ENCODE measurements around the gene SH3TC2.

SH3TC2 gene

DNA sequence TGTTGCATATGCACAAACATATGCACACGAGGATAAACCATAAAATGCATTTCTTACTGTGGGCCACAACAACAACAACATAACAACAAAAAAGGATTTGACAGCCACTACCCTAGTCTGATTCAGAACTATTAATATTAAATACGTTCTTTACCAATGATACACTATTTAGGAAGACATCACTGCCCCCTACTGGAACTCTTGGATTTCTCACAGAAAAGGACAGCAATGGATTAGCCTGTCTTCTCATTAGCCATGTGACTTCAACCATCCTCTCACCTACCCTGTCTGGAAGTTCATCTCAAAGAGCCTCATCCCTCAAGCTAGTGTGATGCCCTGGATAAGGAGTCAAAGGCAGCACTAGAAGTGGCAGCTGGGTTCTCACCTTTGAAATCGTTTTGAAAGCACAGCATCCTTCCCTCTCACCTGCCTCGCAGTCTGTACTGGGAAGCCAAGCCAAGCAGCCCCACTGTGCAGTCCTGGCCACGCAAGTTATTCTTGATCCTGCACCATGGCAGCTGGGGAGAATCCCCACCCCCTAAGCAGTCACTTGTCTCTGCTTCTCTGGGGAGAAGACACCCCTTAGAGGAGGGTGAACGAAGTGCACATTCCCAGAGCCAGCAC, 64.6 kb downstream of the SH3TC2 start:
- no peak for DNase-seq (ENCODE audit: low read depth)

DNA sequence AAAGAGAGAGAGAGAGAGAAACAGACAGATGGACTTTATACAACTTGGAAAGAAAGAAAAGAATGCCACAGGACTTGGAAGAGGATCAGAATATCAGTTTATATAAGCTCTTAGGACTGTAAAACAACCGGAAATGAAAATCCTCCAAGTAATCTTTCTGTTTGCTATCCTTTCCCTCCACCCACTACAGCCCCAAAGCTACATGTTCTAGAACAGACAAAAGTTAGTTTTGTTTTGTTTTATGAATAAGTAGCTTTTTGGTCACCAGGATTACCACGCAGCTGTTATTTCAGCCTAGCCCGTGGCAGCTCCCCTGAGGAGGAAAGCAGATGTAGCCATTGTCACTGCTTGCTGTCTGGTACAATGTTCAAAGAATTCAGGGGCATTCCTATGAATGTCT, 66.6 kb downstream of the SH3TC2 start:
- no peak for DNase-seq (ENCODE audit: low read depth)

DNA sequence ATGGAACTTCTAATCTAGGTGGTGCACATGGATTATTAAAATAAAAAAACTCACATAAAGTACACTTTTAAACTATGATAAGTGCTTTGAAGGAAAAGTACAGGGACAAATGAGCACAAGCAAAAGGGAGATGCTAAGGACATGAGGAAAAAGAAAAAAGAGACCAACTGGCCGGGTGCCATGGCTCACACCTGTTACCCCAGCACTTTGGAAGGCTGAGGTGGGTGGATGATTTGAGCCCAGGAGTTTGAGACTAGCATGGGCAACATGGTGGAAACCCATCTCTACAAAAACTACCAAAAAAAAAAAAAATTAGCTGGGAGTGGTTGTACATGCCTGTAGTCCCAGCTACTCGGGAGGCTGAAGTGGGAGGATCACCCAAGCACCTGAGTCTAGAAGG, 67.1 kb downstream of the SH3TC2 start:
- no peak for DNase-seq (ENCODE audit: low read depth)

DNA sequence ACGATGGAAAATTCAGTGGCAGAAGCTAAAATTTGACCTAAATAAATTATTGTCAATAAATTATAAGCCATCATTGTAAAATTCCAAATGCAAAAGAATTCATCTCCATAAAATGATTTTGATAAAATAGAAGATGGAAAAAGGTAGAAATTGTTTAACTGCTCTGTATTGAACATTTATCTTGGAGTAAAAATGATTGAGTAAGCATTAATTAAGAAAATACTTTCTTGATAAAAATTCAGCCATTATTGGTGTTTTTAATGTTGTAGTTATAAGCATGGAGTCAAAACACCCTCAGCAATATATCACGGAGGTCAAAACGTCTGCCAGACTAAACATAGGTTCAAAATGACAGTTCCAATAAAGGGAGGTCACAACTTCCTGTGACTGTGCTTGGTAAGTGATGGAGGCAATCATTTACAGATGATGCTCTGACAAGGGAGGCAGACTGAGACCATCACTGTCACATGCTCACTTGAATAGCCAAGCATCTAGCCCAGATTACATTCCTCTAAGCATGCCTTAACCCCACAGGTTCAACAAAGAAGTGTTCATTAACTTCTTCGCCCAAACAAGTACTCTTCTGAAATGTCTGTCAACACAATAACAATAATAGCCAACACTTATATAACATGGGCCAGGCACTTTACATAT, 69.5 kb downstream of the SH3TC2 start:
- DNase-seq (ENCODE audit: low read depth): no peak

DNA sequence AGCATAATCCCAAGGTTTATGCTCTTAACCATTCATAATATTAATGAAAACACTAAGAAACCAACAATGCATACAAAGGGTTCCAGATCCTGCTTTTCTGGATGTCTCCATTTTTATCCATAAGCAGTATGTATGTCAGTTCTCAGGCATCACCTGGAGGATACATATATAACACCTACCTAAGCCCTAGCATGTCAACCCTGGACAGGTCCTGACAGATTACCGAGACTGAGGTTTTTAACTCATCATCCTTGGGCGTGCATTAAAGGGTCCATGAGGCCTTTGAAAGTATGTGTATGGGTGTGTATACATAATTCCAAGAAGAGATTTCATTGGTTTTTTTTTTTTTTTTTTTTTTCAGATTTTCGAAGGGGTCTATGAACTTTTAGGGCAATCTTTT, 70.6 kb downstream of the SH3TC2 start:
- DNase-seq (ENCODE audit: low read depth): no peak

DNA sequence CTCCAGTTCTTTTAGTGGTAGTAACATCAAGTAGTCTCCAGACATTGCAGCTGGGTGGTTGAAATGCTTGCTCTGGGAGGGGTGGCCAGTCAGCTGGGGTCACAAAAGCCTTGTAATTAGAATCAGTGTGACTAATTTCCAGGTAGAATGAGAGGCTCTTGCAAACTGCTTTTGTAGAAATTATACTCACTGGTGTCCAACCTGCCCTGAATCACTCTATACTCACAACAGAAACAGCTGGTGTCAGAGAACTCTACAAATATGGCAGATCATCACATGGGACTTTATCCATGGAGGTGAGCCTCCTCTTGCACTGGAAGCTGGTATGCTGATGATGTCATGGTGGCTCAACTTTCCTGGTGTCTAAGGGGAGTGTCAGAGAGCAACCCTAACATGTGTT, 71.3 kb downstream of the SH3TC2 start:
- DNase-seq (ENCODE audit: low read depth): no peak

DNA sequence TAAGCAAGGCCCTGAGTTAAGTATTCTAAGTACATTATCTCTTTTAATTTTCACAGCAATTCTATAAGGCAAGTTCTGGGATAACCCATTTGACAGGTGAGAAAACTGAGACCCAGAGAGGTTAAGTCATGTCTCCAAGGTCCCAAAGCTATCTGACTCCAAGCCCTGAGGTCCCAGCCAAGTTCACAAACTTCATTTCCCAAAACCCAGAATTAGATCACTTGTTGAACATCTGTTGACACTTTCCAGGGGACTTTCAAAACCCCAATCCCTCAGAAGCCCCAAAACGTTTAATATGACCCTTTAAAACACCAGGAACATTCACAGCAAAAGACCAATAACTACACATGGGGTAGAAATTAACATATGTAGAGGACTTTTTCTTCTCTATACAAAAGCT, 72.0 kb downstream of the SH3TC2 start:
- no peak for DNase-seq (ENCODE audit: low read depth)

DNA sequence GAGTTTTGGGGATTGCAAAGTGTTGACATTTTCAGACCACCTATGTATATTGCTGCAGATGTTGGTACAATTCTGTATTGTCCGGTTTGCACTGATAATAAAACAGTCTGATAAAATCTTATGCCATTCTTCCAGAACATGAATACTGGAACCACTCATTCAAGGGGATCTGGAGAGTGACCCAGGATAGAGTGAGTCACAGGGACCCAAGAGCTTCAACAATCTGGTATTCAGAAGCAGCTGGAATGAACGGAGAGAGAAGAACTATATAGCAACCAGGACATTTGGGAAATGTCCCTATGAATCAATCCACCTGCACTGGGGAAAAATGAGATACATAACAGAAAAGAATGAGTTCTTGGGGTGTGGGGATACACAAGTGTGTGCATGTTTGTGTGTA, 73.3 kb downstream of the SH3TC2 start:
- DNase-seq (ENCODE audit: low read depth): no peak

DNA sequence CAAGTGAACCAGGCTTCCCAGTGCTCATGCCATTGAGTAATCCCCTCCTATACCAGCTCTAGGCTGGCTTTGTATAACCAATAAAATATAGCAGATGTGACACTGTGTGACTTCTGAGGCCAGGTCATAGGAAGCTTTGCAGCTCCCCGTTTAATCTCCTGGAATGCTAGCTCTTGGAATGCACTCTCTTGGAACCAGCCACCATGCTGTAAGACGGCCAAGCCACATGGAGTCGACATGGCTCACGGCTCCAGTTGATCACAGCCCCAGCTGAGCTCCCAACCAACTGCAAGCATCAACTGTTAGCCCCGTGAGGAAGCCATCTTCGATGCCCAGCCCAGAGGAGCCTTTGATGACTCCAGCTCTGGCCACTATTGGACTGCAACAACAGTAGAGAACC, 74.5 kb downstream of the SH3TC2 start:
- DNase-seq (ENCODE audit: low read depth): no peak

DNA sequence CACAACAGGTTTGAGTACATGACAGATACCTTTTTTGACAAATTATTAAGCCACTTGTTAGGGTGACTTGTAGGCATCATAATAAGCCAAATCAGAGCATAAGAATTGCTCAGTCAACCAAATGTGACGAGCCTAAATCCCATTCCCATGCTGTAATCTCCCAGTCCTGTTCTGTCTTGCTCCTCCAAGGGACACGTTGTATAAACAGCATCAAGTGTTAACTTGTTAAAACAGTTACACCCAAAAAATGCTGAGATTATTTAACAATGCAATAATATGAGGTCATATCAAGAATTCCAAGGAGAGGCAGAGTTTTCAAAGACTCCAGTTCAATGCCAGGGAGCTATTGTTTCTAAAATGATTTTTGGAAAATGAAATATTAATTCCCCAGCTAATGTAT, 76.2 kb downstream of the SH3TC2 start:
- no peak for DNase-seq (ENCODE audit: low read depth)

DNA sequence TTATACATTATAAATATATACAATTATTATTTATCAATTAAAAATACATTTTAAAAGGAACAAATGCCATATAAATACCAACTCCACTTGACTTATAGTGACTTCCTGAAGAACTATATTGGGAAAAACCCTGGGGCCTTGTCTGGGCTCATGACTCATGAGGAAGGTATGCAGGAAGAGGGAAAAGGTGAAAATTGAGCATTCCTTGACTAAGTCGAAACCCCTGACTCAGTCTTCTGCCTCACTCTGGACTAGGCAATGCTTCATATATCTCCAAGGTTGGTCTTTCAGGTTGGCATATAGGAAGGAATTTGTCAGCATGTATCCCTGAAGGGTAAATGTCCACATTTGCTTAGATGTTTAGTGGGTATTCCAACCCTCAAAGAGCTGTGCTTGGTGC, 78.5 kb downstream of the SH3TC2 start:
- no peak for DNase-seq (ENCODE audit: low read depth)

DNA sequence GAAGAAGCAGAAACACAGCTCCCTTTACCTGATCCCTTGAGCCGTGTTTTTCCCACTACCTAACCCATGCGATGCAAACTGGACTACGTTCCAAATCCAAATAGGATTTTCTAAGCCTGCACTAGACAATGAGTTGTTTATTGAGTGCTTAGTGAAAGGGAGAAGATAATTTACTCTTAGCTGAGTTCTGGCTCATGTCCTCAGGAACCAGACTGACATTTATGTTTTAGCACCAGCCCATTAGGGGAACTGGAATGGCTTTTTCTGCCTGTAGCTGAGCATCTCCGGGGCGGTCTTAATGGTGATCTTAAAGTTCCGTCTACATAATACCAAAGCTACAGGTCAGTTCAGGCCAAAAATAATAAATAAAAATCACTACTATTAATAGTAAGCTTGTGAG, 81.5 kb downstream of the SH3TC2 start:
- DNase-seq (ENCODE audit: low read depth): no peak

DNA sequence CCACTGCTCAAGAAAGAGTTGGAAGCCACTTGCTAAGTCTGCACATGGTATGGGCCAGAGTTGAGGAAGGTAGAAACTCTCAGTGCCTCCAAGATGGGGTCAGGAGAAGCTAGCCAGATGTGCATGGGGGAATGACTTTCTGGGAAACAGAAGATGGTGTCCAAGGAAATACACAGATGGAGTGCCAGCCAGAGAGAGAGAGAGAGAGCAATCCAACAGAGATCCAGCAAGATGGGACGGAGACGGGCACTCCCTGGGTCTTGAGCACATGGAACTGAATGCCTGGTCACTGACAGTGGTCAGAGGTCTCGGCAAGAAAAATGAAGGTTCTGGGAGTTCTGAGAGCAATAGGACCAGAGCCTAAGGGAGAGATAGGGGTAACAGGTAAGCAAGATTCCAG, 82.1 kb downstream of the SH3TC2 start:
- DNase-seq (ENCODE audit: low read depth): no peak

DNA sequence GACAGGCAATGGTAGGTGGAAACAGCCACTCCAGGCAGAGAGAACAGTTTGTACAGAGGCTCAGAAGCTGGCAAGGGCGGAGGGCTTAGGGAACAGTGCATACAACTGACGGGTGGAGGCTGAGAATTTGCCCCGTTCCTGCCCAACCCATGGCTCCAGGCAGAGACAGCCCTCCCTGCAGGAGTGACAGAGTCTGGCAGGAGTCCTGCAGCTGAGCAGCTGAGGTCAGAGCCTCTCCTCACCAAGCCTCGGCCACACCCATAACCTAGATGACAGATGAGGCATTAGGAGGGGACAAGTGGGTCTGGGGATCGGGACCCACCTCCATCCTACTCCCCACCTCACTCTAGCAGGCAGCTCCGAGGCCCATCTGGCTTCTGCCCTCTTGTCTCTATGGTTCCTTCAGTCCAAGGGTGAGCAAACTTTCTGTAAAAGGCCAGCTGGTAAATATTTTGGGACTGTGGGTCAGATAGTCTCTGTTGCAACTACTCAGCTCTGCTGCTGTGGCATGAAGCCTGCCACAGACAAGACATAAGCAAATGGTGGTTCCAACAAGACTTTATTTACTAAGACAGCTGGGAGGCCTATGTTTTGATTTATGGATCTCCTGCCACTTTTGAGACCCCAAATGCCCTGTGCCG, 83.7 kb downstream of the SH3TC2 start:
- DNase-seq (ENCODE audit: low read depth): no peak

DNA sequence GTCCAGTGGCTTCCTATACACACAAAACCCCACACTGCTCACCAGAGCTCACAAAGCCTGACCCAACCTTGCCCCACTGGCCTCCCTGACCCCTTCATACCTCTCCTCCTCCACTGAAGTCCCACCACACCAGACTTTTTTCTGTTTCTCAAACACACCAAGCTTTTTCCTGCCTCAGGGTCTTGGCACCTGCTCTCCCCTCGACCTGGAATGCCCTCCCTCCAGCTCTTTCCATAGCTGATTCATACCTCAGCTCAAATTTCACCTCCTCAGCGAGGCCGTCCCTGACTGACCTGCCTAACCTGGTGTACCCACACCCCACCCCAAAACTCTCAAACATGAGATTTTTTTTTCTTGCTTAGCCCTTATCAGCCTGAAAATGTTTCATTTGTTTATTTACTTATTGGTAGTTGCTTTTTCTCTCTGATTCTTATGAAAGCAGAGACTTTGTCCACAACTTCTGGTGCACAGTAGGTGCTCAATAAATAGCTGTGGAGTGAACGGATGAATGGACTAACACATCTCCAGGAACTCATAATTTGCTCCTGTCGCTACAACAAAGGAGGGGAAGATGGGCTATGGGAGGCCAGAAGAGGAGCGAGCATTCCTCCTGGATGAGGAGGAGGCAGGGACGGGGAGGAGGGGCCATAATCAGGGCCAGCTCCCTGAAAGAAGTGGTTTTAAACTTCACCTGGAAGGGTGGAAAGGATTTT, 84.3 kb downstream of the SH3TC2 start:
- no peak for DNase-seq (ENCODE audit: low read depth)

DNA sequence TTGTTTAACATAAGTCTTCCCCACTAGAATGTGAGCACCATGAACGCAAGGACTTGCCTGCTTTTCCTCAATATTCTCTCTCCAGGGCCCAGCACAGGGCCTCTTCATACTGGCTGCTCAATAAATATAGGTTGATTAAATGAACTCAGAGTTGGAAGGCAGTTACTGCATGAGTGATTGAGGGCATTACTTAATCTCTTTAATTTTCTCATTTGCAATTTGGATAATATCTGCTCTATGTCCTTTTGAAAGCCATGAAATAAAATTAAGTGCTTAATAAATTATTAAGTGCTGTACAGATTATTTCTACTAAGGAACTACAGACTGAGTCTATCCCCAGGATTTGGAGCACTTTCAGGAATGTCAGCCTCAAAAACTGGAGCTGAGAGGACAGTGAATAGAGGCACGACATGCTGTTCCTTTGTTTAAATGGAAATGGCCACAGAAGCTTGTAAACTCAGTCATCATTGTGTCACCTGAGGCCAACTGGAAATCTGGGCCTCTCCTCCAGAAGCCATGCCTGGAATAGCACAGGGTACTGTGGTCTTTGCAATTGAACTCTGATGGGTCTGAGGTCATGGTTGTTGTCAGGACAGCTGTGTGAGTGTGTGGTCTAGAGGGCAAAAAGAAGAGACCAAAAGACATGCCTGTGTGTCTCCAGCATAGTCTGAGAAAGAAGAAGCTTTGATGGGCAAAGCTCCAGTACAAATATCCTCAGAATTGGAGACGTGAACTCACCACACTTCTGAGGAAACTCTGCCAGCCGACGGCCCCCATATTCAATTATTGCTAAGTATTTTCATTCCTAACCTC, 86.1 kb downstream of the SH3TC2 start:
- DNase-seq (ENCODE audit: low read depth): no peak

DNA sequence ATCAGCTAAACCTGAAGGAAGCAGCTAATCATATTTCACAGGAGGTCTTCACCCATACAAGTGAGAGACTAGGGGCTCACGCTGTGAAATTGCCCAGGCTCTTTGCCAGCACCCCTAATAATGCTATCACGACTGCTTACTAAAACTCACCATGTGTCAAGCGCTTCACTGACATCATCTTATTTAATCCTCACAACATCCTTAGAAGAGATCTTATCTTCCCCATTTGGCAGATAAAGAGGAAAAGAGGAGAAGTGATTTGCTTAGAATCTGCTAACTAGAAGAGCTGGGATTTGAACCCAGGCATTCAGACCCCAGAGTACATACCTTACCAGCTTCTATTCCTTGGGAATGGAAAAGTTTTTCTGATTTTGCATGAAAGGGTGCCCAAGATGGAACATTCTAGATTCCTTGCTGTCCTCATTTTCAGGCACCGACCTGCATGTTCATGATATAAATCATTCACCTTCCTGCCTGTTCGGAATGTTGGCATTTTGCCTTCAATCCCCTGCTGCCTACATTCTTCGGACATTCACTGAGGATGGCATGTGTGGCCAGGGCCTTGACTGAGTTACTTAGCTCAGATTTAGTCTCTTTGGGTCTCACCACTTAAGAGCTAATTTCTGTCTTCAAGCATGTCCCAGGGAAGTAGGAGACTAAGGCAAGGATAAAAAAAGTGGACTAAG, 88.1 kb downstream of the SH3TC2 start:
- DNase-seq (ENCODE audit: low read depth): no peak

DNA sequence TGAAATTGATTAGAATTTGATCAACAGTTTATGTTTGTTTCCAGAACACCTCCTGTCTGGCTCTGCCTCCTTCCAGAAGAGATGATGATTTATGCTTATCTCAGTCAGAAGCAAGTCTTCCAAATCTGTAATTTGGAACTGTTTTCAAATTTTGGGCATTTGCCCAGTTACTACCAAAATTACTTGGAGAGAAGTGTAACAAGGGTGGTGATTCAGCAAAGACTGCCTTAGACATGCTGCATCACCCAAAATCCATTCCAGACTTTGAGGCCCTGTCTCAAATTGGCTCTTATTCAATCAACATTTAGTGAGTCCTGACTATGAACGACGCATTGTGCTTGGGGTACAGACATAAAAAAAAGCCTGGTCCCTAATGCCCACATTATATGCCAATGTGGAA, 89.4 kb downstream of the SH3TC2 start:
- no peak for DNase-seq (ENCODE audit: low read depth)

DNA sequence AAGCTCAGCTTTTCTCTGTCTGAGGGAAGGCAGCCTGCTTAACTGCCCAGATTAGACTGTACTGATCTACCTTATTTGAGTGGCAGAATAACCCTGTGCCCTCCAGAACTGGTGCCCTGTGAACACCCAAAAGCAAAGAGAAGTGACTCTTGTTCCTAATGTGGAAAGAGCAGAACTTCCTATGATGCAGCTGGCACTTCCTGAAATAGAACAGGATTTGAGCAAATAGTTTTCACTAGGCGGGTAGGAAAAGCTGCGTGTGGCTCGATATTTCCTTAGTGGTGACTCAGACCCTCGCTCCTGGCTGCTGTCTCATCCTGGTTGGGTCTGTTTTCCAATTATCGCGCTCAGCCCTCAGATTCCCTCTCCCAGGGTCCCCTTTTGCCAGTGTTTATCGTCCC, 89.9 kb downstream of the SH3TC2 start:
- DNase-seq (ENCODE audit: low read depth): no peak

DNA sequence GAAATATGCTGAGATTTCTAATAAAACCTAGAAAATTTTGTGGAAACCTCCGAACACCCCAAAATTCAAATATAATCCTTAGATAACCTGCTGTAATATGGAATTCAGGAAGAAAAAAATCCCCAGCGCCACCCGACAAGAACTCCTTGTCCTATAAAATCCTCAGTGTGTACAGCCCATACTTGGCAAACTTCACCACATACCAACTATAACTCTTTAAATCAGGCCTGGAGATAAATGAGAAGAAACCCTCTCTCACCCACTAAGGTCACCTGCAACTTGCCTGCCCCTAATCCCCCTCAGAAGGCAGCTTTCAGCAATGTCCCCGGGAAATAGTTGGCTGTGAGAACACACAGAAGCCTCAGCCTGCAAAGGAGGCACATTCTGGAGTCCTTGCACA, 90.5 kb downstream of the SH3TC2 start:
- DNase-seq (ENCODE audit: low read depth): no peak

DNA sequence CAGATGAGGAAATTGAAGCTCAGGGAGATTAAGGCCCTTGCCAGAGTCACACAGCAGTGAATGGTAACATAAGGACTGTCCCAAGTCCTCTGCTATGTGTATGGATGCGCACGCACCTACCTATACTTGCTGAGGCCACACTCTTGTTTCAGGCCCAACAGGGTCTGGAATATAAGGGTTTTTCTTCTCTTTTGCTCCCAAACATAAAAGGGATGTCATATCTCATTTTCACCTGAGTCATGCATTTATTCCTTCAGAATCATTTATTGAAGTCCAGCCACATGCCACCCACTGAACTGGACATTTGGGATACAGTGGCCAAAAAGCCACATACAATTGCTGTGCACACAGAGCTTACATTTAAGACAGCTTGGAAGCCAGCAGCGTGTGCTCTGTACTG, 92.0 kb downstream of the SH3TC2 start:
- DNase-seq (ENCODE audit: low read depth): no peak

DNA sequence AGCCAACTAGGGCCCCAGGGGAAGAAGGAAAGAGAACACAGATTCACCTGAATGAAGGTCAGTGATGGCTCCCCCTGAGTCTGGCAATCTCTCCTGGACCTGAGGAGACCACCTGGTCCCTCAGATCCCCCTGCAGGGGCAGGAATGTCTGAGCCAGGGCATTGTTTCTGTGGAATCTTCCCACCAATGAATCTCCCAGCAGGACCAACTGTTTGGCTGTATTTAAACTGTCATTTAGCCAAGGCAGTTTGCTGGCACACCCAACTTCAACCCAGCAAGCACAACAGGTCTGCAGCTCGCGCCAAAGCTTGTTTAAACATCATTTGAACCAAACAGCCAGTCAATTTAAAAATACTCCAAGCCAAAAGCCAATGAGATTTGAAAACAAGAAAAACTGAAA, 92.6 kb downstream of the SH3TC2 start:
- no peak for DNase-seq (ENCODE audit: low read depth)
